Measurements from ENCODE around the gene SLC15A4.
"Not testable (repeated sequence)": the region's sequence is repeated elsewhere in the genome, so short reads cannot be mapped to it uniquely, and the experiment has no call there.

The SLC15A4 gene

DNA sequence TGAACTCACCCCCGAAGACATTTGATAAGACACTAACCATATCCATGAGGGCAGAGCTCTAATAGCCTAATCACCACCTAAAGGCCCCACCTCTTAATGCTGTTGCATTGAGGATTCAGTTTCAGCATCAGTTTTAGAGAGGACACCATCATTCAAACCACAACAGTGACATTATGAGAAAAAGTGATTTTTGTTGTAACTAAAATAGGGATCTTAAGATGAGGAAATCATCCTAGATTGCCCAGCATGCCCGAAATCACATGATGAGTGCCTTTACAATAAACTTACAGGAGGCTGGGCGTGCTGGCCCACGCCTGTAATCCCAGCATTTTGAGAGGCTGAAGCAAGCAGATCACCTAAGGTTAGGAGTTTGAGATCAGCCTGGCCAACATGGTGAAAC lies 19.8 kb upstream of the SLC15A4 start:
- DNase-seq, result no peak

DNA sequence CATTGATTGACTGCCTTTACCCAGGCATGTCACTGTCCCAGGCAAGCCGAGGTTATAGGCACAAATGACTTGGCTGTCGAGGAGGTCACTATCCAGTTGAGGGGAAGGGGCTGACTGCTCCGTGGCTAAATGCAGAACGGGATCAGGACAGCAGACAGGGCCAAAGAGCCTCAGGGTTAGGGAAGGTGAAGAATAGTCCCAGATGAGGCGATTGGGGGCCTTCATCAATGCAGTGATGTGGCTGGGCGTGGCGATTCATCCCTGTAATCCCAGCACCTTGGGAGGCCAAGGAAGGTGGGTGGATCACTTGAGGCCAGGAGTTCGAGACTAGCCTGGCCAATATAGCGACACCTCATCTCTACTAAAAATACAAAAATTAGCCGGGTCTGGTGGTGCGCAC lies 18.8 kb upstream of the SLC15A4 start:
- DNase-seq, result no peak

DNA sequence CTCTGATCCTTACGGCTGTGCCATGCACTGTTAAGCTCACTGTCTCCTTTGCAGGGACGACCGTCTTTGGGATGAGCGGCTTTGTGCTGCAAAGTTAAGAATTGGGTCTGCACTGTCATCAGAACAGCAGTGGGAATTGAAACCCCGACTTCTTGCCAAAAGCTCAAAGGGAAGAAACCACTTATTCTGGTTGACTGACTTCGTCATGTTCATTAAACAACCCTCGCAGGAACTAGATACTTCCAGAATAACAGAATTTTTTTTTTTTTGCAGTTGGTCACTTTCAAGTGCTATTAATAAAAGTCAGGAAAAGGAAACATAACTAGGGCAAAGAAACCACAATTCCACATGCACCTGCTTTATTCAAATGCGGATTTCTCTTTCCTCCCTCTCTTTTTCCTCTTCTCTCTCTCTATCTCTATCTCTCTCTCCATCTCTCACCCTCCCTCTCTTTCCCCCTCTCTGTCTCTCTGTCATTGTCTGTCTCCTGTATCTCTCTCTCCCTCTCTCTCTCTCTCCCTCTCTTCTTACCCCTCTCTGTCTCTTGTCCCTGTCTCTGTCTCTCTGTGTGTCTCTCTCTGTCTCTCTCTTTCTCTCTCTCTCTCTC lies 17.2 kb upstream of the SLC15A4 start:
- no peak for DNase-seq

DNA sequence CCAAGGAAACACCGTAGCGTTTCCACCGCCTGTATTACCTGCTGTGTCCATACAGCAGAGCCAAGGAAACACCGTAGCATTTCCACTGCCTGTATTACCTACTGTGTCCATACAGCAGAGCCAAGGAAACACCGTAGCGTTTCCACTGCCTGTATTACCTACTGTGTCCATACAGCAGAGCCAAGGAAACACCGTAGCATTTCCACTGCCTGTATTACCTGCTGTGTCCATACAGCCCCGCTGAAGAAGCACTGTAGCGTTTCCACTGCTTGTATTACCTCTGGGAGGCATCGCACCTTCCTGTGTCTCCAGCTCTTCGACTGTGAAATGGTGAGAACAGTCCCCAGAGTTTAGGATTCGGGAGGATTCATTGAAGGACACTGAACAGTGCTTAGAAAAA lies 16.1 kb upstream of the SLC15A4 start:
- not testable (repeated sequence) for DNase-seq

DNA sequence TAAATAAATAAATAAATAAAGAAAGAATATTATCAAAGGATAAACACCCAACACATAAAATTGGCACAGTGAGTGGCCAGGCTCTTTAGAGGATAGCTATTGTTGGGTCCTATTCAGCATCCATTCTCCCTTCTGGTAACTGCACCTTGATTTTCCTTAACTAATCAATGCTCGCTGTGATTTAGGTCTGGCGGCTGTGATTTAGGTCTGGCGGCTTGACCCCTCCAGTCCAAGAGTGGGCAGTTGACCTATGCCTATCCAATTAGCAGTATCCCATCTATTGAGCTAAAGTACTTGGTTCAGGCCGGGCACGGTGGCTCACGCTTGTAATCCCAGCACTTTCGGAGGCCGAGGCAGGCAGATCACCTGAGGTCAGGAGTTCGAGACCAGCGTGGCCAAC lies 9.7 kb upstream of the SLC15A4 start:
- no peak for DNase-seq

DNA sequence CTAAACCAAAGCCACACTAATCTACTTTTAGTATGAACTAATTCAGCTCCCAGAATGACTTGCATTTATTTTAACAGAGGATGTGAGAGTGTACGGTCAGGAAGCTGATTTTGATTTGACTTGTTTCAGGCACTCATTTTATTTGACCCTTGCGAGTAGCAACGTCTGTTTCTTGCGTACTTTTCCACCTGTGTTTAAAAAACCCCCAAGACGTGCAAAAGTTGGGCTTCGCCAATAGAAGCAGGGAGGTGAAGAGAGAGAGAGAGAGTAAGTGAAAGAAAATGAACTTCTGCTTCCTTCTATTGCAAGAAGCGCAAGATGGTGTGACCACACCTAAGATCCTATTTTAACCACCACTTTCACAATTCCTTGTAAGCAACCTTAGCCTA lies 6.7 kb upstream of the SLC15A4 start:
- no peak for DNase-seq

DNA sequence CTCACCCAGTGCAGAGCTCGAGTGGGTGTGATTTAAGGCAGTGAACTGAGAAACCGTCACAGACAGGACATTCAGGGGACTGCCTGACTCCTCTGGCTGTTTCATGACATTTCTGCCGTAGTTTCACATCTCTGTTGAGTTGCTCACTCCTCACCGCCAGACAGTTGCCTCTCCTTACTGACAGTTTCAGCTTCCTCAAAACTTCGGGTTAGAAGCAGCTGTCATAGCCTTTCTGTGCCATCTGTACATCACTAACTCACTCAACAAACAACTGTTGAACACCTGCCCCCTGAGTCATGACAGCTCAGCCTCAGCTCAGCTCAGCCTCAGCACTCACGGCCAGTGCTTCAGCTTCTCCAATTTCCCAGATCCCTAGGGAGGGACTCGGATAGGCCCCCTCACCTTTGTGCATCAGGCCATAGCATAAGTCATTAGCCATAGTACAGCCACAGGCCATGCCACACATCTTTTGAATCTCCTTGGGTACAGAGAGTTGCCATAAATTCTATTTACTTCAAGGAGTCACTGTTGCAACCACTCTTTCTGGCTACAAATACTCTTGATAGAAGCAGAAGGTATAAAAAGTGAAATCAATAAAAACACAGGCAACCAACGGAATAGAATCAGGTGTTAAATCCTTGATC lies 6.2 kb upstream of the SLC15A4 start:
- DNase-seq, result peak; percentile 31 to 32

DNA sequence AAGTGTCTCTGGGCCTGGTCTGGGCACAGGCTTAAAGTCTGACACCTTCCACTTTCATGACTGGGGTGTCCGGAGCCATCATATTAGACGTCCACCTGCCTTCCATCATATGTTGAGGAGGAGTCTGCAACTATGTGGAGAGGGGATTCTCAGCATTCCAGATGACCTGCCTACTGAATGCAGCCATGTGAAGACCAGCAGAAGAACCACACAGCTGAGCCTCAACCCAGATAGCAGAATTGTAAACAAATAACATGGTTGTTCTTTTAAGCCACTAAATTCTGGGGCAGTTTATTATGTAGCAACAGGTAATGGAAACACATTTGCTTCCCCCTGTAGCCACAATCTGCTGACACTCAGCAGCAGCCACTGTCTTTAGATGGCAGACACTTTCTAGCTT lies 4.0 kb upstream of the SLC15A4 start:
- DNase-seq, result no peak

DNA sequence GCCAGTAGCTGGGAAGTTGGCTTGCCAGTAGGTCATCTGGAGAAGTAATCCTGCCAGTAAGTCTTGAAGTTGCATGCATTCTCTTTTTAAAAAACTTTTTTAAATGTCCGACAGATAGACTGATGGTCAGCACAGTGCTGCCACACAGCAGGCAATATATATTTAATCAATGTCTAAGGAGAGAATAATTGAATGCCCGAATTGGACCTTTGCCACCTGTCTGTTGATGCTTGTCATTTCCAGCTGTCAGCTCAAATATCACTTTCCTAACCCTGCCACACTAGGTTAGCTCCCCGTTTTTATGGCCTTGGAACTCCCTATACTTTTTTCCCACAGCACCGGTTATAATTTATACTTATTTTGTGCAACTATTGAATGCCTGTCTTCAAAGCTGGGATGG lies 2.1 kb upstream of the SLC15A4 start:
- DNase-seq, result no peak

DNA sequence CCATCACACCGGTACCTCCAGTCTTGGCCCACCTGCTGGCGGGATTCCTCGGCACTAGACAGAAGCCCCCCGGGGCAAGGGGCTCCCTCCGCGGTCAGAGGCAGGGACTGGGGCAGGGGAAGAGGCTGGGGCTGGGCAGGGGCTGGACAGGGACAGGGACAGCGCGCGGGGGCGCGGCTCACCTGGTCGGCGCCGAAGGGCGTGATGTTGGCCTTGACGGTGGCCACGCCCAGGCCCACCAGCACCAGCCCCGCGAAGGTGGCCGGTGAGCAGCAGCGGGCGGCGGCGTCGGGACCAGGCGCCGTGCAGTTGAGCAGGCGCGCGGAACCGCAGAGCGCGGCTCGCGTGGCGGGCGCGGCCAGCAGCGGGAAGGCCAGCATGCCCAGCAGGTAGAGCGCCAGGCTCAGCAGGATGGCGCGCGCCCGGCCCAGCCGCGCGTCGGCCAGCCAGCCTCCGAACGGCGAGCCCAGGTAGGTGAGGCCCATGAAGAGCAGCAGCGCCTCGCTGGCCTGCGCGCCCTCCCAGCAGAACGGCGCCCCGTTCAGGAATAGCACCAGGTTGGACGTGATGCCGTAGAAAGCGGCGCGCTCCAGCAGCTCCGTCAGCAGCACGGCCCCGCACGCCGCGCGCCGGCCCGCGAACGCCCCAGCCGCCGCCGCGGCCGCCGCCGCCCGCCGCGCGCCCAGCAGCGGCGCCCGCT lies 392 bp downstream of the SLC15A4 start:
- peak; percentile 44 to 54 for DNase-seq

DNA sequence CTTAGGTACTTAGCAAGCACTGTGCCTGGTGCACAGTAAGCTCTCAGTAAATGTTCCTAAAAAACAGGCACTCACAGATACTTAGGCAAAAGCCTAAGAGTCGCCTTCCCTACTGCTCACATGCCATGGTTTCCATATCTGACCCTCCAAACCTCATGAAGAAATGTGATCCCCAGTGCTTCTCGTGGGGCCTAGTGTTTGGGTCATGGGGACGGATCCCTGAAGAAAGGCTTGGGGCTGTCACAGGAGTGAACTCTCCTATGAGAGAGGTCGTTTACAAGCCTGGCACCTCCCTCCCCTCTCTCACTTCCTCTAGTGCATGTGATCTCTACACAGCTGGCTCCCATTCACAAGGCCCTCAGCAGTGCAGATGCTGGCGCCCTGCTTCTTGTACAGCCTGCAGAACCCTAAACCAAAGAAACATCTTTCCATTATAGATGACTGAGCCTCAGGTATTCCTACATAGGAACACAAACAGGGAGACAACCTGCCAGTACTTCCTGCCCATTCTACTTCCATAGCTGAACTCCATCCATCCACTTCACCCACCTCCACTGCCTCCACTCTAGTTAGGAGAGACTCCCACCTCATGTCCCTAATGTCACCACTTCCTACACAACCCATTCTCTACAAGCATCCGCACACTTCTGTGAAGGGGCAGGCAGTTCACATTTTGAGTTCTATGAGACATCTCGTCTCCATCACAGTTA lies 2.9 kb downstream of the SLC15A4 start:
- no peak for DNase-seq

DNA sequence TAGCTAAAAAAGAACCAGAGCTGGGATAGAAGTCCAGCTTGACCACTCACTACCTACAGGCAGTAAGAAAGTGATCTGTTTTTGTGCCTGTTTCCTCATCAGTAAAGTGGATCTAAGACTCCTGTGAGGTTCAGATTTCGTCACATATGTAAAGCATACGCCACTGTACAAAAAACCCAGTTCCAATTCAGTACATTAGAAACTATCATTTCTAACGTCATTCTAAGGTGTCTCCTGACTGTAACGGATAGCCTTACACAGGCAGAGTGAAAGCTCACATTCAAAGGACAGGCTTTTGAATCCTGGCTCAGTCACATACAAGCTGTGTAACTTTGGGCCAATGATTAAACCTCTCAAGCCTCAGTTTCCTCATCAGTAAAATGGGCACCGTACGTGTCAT lies 3.5 kb downstream of the SLC15A4 start:
- no peak for DNase-seq

DNA sequence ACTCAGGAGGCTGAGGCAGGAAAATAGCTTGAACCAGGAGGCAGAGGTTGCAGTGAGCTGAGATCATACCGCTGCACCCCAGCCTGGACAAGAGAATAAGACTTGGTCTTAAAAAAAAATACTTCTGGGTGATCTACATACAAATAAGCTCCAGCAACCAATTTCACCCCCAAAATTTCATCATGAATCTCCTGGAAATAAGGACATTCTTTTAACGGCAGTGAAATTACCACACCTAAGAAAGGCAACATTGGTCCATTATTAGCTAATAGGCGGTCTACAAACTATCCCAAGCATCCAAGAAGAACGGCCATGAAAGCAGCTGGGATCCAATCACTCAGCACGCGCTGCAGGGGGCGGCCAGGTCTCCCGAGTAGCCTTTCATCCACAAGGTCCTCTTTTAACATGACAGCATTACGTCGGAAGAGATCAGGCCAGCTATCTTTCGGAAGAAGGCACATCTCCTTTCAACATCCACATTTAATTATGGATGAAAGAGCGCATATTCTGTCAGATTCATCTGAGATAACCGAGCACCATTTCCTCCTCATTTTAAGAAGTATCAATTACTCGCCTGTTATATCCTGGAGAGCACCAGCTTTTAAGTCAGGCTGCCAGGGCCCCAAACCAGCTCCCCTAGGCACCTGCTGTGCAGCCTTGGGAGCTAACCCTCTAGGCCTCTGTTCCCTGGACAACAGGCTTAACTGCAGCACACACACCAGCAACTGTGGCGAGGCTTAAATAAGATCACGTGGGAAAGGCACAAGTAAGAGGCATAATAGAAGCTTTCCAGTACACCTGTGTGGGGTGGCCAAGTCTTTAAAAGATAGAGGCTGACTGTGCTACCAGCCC lies 4.2 kb downstream of the SLC15A4 start:
- no peak for DNase-seq

DNA sequence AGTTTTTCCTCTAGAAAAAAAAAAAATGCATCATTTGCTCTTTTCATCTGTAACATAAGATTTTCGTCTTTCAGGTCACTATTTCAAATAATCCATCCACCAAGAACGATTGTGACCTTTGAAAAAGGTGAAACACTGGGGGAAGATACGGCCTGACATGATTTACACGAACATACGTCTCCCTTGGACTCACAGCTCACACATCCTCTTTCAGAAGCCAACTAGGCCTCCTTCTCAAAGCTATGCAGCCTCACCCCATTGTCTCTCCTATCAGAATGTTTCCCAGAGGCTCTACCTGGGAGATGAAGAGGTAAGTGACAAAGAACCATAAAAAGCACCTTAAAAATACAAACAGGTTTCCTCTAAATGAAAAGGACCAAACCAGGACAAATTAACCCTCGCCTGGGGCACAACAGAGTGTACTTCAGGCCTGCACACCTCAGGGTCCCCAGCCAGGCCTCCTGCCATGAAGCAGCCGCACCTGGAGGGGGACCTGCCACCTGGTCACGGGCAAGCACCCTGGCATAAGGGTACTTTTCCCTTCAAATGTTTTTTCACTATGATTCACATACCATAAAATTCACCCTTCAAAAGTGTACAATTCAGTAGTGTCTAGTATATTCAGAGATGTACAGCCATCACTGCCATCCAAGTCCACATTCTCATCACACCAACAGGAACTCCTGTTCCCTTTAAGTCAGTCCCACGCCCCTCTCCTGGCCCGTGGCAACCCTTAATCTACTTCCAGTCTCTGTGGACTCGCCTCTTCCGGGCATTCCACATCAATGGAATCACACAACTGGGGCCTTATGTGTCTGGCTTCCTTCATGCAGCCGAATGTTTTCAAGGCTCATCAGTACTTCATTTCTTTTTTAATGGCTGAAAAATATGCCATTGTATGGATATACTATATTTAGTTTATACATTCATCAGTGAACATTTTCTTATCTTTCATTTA lies 5.4 kb downstream of the SLC15A4 start:
- no peak for DNase-seq

DNA sequence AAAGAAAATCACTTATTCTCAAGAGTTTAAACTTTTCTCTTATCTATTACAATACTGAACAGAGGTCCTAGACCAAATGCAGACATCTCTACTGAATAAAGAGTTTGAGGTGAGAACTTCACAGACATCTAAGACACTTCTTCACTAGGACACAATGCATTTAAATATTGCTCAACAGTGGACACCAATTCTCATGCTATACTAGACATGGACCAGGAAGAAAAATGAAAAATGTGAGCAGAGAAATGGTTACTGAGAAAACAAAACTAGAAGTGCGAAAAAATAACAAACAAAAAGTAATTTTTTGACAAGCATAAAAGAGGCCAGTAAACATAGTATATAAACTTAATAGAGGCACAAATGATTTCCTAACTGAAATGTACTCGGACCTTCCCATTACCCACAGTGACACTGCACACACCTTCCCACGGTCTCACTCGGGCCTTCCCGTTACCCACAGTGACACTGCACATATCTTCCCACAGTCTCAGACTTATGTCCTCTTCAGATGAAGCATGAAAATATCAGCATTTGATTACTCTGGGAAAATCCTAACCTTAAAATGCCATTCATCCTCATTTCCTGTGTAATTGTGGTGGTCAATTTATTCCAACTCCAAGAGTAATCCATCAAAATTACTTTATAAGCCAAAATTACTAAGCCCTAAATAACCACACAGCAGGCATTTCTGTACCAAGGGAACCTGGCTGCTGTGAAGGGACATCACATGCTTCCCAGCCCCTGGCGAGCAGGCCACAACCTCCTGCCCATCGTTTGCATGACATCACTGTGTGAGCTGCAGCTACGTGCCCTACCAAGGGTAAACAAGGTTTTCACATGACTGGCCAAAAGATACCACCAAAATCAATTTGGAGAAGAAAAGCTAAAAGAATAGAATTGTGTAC lies 6.4 kb downstream of the SLC15A4 start:
- DNase-seq, result no peak

DNA sequence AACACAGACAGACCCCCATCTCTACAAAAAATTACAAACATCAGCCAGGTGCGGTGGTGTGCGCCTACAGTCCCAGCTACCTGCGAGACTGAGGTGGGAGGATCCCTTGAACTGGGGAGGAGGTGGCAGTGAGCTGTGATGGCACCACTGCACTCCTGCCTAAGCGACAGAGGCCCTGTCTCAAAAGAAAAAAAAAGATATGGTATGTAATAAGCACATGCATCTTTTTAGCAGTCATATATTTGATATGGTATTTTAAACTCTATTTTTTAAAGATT lies 7.2 kb downstream of the SLC15A4 start:
- DNase-seq, result no peak

DNA sequence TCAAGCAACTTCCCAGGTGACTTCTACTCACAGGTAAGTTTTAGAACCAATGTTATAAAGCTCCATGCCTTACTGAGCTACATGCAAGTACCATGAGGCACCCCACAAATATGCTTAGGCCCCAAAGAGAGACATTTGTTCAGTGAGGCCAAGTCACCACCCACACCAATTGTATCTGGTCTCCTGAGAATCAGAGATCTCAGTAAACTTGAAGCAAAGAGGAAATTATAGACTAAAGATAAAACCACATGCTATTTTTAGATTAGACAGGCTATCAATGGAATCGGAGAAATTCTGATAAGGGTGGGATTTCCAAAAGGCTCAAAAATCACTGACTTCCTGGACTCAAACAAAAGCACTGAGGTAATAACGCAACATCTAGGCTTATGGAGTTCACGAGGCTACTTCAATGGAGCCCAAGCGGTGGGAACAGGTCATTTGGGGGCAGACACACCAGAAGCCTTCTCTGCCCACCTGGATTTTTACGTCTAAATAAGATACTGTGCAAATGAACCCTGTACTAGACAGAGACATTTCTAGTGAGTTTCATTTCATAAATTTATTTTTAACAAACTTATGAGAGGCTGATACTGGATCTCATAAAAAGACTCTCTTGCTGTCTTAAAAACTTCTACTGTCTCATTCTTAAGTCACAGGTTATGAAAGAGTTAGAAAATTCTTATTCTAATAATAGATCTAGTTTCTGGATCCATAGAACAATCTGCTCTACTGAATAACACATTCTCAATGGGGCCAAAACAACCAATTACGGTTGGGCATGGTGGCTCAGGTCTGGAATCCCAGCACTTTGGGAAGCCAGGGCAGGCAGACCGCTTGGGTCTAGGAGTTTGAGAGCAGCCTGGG lies 7.7 kb downstream of the SLC15A4 start:
- DNase-seq, result no peak

DNA sequence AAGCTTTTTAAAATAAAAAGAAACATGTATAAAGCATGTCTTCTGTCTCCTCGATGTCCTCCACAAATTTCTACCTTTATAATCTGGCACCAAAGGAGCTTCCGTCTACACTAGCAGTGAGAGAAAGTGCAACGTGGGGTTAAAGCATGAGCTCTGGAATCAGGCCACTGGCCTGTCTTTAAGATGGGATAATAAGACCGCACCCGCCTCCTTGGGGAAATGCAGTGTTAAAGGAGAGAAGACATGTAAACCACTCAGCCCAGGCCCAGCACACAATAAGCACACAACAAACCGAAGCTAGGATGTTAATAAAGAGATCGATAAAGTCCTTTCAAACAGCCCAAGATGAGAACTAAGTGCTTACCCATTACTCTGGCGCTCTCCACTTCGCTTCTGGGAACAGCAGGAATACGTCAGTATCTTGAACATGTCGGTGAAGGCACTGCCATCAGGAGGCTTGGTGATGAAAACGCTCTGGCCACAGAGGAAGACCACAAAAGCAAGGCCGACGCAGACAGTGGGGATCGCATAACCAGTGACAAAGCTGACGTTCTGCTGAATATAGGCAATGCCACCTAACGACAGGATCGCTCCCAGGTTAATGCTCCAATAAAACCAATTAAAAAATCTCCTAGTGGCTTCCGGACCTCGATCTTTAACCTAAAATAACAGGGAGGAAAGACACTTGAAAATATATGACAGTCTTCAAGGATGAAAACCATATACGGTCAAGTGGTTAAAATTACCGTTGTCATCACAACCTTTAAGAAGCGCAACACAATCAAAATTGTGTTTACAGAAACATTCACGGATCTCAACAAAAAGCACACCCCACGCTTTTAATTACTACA lies 9.1 kb downstream of the SLC15A4 start:
- no peak for DNase-seq

DNA sequence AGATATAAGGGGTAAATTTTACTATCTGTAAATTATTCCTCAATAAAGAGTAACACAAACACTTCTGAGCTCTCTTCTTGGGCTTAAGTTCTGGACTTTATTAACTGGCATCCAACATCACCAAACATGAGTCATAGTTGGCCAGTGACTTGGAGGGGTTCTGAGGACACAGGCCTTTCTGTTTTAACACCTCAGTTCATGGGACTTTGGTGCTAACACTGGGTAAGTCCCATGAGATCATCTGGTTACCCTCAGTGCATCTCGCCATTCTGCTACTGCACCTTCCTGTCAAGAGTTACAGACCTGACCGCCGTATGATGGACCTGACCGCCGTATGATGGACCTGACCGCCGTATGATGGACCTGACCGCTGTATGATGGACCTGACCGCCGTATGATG lies 9.9 kb downstream of the SLC15A4 start:
- DNase-seq, result no peak

Measured in activated T-cell treated with anti-CD3 and anti-CD28 coated beads, Interleukin-2, amount 50 U/mL, for 48 hours (primary cell).